ENCODE data around the gene TTLL11. TPM values are rescaled to one million over a fixed set of nuclear protein-coding genes. Genes with fewer than 3 reads are reported as not detected.

TTLL11 gene
- total and polyA plus RNA-seq, 2 of the 8 experiments (the other 6 are each of a cell fraction or from before 2014, with no cell fraction given), result 0.56 to 0.80 TPM

DNA sequence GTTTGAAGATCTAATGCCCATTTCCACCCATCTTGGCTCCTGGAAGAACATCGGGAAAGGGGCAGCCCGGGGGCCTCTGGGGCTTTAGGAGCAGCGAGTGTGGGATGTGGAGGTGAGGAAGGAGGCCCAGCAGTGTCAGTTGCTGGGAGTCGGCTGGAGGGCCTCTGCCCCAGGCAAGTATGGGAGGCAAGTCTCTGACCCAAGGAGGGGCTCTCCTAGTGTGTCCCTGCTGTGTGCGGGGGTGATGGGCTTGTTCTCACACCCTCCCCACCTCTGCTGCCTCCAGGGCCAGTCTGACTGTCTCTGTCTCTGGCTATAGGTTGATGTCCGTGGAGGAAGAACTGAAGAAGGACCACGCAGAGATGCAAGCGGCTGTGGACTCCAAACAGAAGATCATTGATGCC, 312.0 kb downstream of the TTLL11 start (continued):
- TF ChIP-seq USF2 (IDR thresholded peaks at IDR 0.05; ENCODE audit: low read length), result no peak
- TF ChIP-seq SIRT6 (IDR thresholded peaks at IDR 0.05; ENCODE audit: low read length), result no peak
- no peak for TF ChIP-seq SAP30 (IDR thresholded peaks at IDR 0.05; ENCODE audit: insufficient read depth, insufficient replicate concordance, low read length)
- TF ChIP-seq TAF7 (optimal IDR thresholded peaks at IDR 0.05; ENCODE audit: borderline replicate concordance, low read depth, low read length), result no peak
- no peak for TF ChIP-seq HDAC6 (IDR thresholded peaks at IDR 0.05; ENCODE audit: low read depth, low read length)
- TF ChIP-seq BACH1 (IDR thresholded peaks at IDR 0.05; ENCODE audit: low read length), result no peak
- TF ChIP-seq NANOG (IDR thresholded peaks at IDR 0.05; ENCODE audit: insufficient read depth, low read depth, low read length, poor library complexity, severe bottlenecking), result no peak
- TF ChIP-seq GABPA (IDR thresholded peaks at IDR 0.05; ENCODE audit: borderline replicate concordance, insufficient read depth, low read length), result no peak
- TF ChIP-seq POLR2AphosphoS5 (IDR thresholded peaks at IDR 0.05; ENCODE audit: low read depth, low read length), result no peak

Measured in H1 (cell line).